HEK293T (cell line): ENCODE results near the gene GLT8D2.
"Not testable (repeated sequence)": the region's sequence is repeated elsewhere in the genome, so short reads cannot be mapped to it uniquely, and the experiment has no call there.

Experiments
- CTCF ChIA-PET: fragments of 350-600 bp; formaldehyde crosslinking; extraction: SDS; loops from one replicate; lab custom pipeline; 2021; ENCODE audit warnings: antibody characterized with exemption, inconsistent platforms; lab: Yijun Ruan, JAX
- POLR2A ChIA-PET: fragments of 350-600 bp; formaldehyde crosslinking; extraction: SDS; loops from one replicate; lab custom pipeline; 2020; ENCODE audit warnings: antibody characterized with exemption, inconsistent platforms; lab: Yijun Ruan, JAX
- DNase-seq: peaks from one replicate; pipeline ENCODE4 v3.0.0; 2012; ENCODE audit warnings: mixed read lengths; ENCODE audit errors: extremely low spot score
- ARNT ChIP-seq: fragments of 450-650 bp; IDR thresholded peaks from 2 replicates; pipeline ENCODE4 v1.6.1; 2017; ENCODE audit warnings: mild to moderate bottlenecking
- BHLHE40 ChIP-seq: fragments of 450-650 bp; IDR thresholded peaks from 2 replicates; pipeline ENCODE4 v1.6.1; 2016; ENCODE audit warnings: mild to moderate bottlenecking, moderate library complexity, borderline replicate concordance
- CTBP1 ChIP-seq: fragments of 450-650 bp; IDR thresholded peaks from 2 replicates; pipeline ENCODE4 v1.6.1; 2016; ENCODE audit warnings: borderline replicate concordance
- ELF4 ChIP-seq: fragments of 450-650 bp; IDR thresholded peaks from 2 replicates; pipeline ENCODE4 v1.6.1; 2017; ENCODE audit warnings: antibody characterized with exemption
- FOXA1 ChIP-seq: fragments of 450-650 bp; IDR thresholded peaks from 2 replicates; pipeline ENCODE4 v1.6.1; 2016; ENCODE audit warnings: mild to moderate bottlenecking
- FOXK2 ChIP-seq: fragments of 450-650 bp; IDR thresholded peaks from 2 replicates; pipeline ENCODE4 v1.6.1; 2016; ENCODE audit warnings: mild to moderate bottlenecking
- FOXM1 ChIP-seq: fragments of 450-650 bp; IDR thresholded peaks from 2 replicates; pipeline ENCODE4 v1.6.1; 2017; ENCODE audit warnings: mild to moderate bottlenecking, borderline replicate concordance
- HDGF ChIP-seq: fragments of 450-650 bp; IDR thresholded peaks from 2 replicates; pipeline ENCODE4 v1.6.1; 2017; ENCODE audit warnings: antibody characterized with exemption, borderline replicate concordance
- L3MBTL2 ChIP-seq: fragments of 450-650 bp; conservative IDR thresholded peaks from 2 replicates; pipeline ENCODE4 v1.6.1; 2016; ENCODE audit warnings: mild to moderate bottlenecking
- LEF1 ChIP-seq: fragments of 450-650 bp; IDR thresholded peaks from 2 replicates; pipeline ENCODE4 v1.6.1; 2017; ENCODE audit warnings: mild to moderate bottlenecking, borderline replicate concordance
- NFRKB ChIP-seq: fragments of 450-650 bp; IDR thresholded peaks from 2 replicates; pipeline ENCODE4 v1.6.1; 2016; ENCODE audit warnings: mild to moderate bottlenecking, moderate library complexity
- PKNOX1 ChIP-seq: fragments of 450-650 bp; IDR thresholded peaks from 2 replicates; pipeline ENCODE4 v1.6.1; 2016
- SP1 ChIP-seq: fragments of 450-650 bp; IDR thresholded peaks from 2 replicates; pipeline ENCODE4 v1.6.1; 2017
- SUZ12 ChIP-seq: fragments of 450-650 bp; IDR thresholded peaks from 2 replicates; pipeline ENCODE4 v1.6.1; 2016; ENCODE audit warnings: mild to moderate bottlenecking
- TARDBP ChIP-seq: fragments of 450-650 bp; IDR thresholded peaks from 2 replicates; pipeline ENCODE4 v1.6.1; 2016
- ZNF384 ChIP-seq: fragments of 450-650 bp; IDR thresholded peaks from 2 replicates; pipeline ENCODE4 v1.6.1; 2016

The GLT8D2 gene

GRCh38 chr12:104042580-104042979 lies 7.4 kb downstream of the GLT8D2 start:
- no peak for DNase-seq
- CTCF ChIA-PET, result no interaction called here
- POLR2A ChIA-PET, result no interaction called here
- TF ChIP-seq PKNOX1 (no peak), L3MBTL2 (no peak), ARNT (no peak), BHLHE40 (no peak), TARDBP (no peak), FOXK2 (no peak), FOXM1 (no peak), CTBP1 (no peak), SP1 (no peak)

- CTCF ChIA-PET, POLR2A ChIA-PET, DNase-seq: not testable (repeated sequence)
These were observed 10.2 kb downstream of the GLT8D2 start for GRCh38 chr12:104039769-104040168.

DNA sequence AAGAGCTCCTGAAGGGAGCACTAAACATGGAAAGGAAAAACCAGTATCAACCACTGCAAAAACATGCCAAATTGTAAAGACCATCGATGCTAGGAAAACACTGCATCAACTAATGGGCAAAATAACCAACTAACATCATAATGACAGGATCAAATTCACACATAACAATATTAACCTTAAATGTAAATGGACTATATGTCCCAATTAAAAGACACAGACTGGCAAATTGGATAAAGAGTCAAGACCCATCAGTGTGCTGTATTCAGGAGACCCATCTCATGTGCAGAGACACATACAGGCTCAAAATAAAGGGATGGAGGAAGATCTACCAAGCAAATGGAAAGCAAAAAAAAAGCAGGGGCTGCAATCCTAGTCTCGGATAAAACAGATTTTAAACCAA lies 13.8 kb downstream of the GLT8D2 start:
- DNase-seq, CTCF ChIA-PET, POLR2A ChIA-PET: not testable (repeated sequence)

DNA sequence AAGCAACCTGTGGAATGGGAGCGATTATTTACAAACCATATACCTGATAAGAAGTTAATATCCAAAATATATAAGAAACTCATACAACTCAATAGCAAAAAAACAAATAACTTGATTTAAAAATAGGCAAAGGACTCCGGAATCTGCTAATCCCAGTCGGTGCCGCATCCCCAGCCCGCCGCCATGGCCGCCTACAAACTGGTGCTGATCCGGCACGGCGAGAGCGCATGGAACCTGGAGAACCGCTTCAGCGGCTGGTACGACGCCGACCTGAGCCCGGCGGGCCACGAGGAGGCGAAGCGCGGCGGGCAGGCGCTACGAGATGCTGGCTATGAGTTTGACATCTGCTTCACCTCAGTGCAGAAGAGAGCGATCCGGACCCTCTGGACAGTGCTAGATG lies 19.4 kb downstream of the GLT8D2 start:
- DNase-seq, POLR2A ChIA-PET, CTCF ChIA-PET: not testable (repeated sequence)

DNA sequence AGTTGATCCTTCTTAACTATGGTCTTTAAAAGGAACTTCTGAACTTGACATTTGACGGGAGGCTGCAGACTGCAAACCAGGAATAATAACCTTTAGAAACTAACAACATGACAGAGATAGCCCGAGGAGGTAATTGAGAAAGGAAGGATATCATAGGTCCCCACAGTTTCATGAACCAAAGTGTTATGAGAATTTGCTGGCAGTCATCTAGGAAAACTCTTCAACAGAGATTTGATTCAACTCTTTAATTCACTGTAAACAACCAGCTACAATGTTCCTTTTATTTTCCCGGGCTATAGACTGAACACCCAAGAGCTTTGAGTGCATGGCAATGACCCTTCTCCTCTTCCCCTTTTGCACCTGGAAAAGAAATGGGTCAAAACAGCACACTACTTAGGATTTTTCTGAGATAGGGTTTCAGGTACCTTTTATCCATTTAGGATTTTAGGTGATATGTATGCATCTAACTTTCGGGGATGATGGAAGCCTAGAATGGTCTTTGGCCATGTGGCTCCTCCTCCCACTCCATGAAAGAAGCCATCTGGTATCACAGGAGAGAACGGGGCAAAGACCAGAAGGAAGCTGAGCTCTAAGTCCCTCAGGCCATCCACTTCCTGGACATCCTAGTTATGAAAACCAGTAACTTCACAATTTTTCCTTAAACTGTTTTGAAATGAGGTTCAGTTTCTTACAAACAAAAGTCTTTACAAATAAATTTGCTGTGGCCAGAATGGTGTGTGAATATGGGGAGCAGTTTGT lies 23.0 kb downstream of the GLT8D2 start:
- CTCF ChIA-PET, result interaction anchor here (0.7 kb wide), 1 partner anchor 12 kb away, joined by 3 read pairs; no protein-coding TSS in a partner anchor
- no peak for TF ChIP-seq TARDBP
- TF ChIP-seq PKNOX1, result no peak
- TF ChIP-seq L3MBTL2, result no peak
- TF ChIP-seq ARNT, result no peak
- no peak for TF ChIP-seq CTBP1
- no peak for TF ChIP-seq LEF1
- no peak for TF ChIP-seq FOXK2
- no peak for TF ChIP-seq ELF4
- TF ChIP-seq FOXM1, result no peak
- DNase-seq, result no peak
- POLR2A ChIA-PET, result no interaction called here

GRCh38 chr12:104025771-104026170 lies 24.2 kb downstream of the GLT8D2 start:
- TF ChIP-seq PKNOX1, result no peak
- TF ChIP-seq FOXM1, result no peak
- TF ChIP-seq ELF4, result no peak
- no peak for TF ChIP-seq L3MBTL2
- no peak for TF ChIP-seq SUZ12
- no peak for TF ChIP-seq CTBP1
- no peak for TF ChIP-seq FOXA1
- TF ChIP-seq ARNT, result no peak
- TF ChIP-seq TARDBP, result no peak
- no peak for TF ChIP-seq BHLHE40
- TF ChIP-seq LEF1, result no peak
- TF ChIP-seq NFRKB, result no peak
- TF ChIP-seq ZNF384, result no peak
- TF ChIP-seq HDGF, result no peak
- TF ChIP-seq SP1, result no peak
- no peak for TF ChIP-seq FOXK2
- DNase-seq, result no peak
- ChIA-PET POLR2A (no interaction called here), CTCF (no interaction called here)

DNA sequence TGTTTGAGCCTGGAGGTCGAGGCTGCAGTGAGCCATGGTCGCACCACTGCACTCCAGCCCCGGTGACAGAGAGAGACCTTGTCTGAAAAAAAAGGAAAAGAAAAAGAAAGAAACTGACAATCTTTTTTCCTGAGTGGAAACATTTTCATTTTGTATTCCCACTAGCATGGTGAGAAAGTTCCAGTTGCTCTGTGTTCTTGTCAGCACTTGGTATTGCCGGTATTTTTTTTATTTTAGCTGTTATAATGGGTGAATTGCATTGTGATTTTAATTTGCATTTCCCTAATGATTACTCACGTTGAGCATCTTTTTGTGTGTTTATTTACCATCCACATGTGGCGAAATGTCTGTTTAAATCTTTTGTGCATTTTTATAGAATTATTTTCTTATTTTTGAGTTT lies 25.6 kb downstream of the GLT8D2 start:
- DNase-seq, result no peak
- POLR2A ChIA-PET, result no interaction called here
- no peak for TF ChIP-seq ELF4
- TF ChIP-seq LEF1, result no peak
- TF ChIP-seq FOXM1, result no peak
- no peak for TF ChIP-seq TARDBP
- no peak for TF ChIP-seq ZNF384
- no peak for TF ChIP-seq BHLHE40
- TF ChIP-seq CTBP1, result no peak
- TF ChIP-seq PKNOX1, result no peak
- no peak for TF ChIP-seq FOXA1
- TF ChIP-seq FOXK2, result no peak
- TF ChIP-seq NFRKB, result no peak
- no peak for TF ChIP-seq L3MBTL2
- TF ChIP-seq ARNT, result no peak
- TF ChIP-seq HDGF, result no peak
- TF ChIP-seq SP1, result no peak
- TF ChIP-seq SUZ12, result no peak
- CTCF ChIA-PET, result no interaction called here
